Measurements from ENCODE around the gene UBR3. TPM values are rescaled to one million over a fixed set of nuclear protein-coding genes. Genes with fewer than 3 reads are reported as not detected.
A peak's percentile ranks its signal among the peaks of the same experiment; 100 is the strongest.

The UBR3 gene
- polyA plus RNA-seq (2011; rRNA removed): 21.1 and 23.1 TPM in 2 replicates
- 3.7 and 4.0 TPM in 2 replicates for polyA plus RNA-seq (2012; cell fraction: cytosol; rRNA removed)
- 4.3 and 6.0 TPM in 2 replicates for polyA plus RNA-seq (2012; cell fraction: nucleus; rRNA removed)
- 10.3 to 11.1 TPM (median 11.0 TPM) in 3 replicates for polyA plus RNA-seq (2017; fragmentation: RNase III; extraction: RNeasy Plus Mini Kit Qiagen cat#74134 plus additional on column Dnase treatment)
- polyA minus RNA-seq (2011; rRNA and poly(A)+ RNA removed): 21.6 and 23.6 TPM in 2 replicates

GRCh38 chr2:169827272-169828140 lies at the start of gene UBR3:
UBR3 (plus strand) TSS chr2:169827454; CDS start chr2:169827508, 54 bp downstream.
- ChIA-PET POLR2A (interaction anchor here (0.8 kb wide), 1 partner anchor 46 kb away, joined by 3 read pairs; no protein-coding TSS in a partner anchor), CTCF (interaction anchor here (0.6 to 2.7 kb wide), 7 partner anchors 50 to 105 kb away, joined by 3 to 11 read pairs (median 4); no protein-coding TSS in a partner anchor)
- H3K4me2 ChIP-seq: peak within 1 kb of the TSS; percentile 98
- ATAC-seq (peak; percentile 85 to 89), DNase-seq (ENCODE audit: low read depth in 1 of 2, low spot score in 1 of 2) (peak; percentile 91), FAIRE-seq (no peak)
- H3K27ac ChIP-seq: peak within 1 kb of the TSS; percentile 91
- no peaks in the 10 kb centered on the region for H3K9me3 ChIP-seq
- peak within 1 kb of the TSS; percentile 90 for H3K4me3 ChIP-seq
- H3K4me1 ChIP-seq: peaks cover 24% of the 10 kb centered on the region
- 2% methylated on average over 32 of the region's 104 CpGs for WGBS (ENCODE audit: missing lambda C conversion rate)
- no peak for TF ChIP-seq TP53 (CRISPR knock-in tag; IDR thresholded peaks at IDR 0.05)
- no peak for TF ChIP-seq HES2 (IDR thresholded peaks at IDR 0.05)
- TF ChIP-seq POLR2AphosphoS2 (conservative IDR thresholded peaks at IDR 0.05; ENCODE audit: low read length): no peak
- no peak for TF ChIP-seq MAFK (IDR thresholded peaks at IDR 0.05; ENCODE audit: partially characterized antibody)
- no peak for TF ChIP-seq MYC (IDR thresholded peaks at IDR 0.05; ENCODE audit: borderline replicate concordance, low read length)
- TF ChIP-seq ZNF302 (CRISPR knock-in tag; IDR thresholded peaks at IDR 0.05): no peak
- TF ChIP-seq PBX3 (IDR thresholded peaks at IDR 0.05): no peak
- TF ChIP-seq HEYL (CRISPR knock-in tag; IDR thresholded peaks at IDR 0.05): no peak
- TF ChIP-seq SMC3 (IDR thresholded peaks at IDR 0.05): no peak
- TF ChIP-seq RNF2 (IDR thresholded peaks at IDR 0.05; ENCODE audit: borderline replicate concordance, low read depth): no peak
- no peak for TF ChIP-seq CEBPB (IDR thresholded peaks at IDR 0.05)
- no peak for TF ChIP-seq CBX8 (IDR thresholded peaks at IDR 0.05)
- TF ChIP-seq FOXS1 (CRISPR knock-in tag; IDR thresholded peaks at IDR 0.05): no peak
- no peak for TF ChIP-seq ZSCAN20 (CRISPR knock-in tag; IDR thresholded peaks at IDR 0.05)
- no peak for TF ChIP-seq HOXB13 (CRISPR knock-in tag; IDR thresholded peaks at IDR 0.05; ENCODE audit: low read depth)
- TF ChIP-seq JUN (IDR thresholded peaks at IDR 0.05): peak; percentile 52 to 87; a peak in 2 of 5 replicates
- TF ChIP-seq BCL3 (IDR thresholded peaks at IDR 0.05): peak; percentile 81; the same call in 2 of the 3 replicates
- peak; percentile 36 for TF ChIP-seq PHF8 (IDR thresholded peaks at IDR 0.05; ENCODE audit: borderline replicate concordance, low read depth)
- no peak for TF ChIP-seq EP300 (IDR thresholded peaks at IDR 0.05)
- TF ChIP-seq HMGXB4 (CRISPR knock-in tag; IDR thresholded peaks at IDR 0.05; ENCODE audit: borderline replicate concordance): no peak
- no peak; the same call in none of the 2 replicates for TF ChIP-seq MAX (IDR thresholded peaks at IDR 0.05)
- 0 out of 2 replicates have a peak, but pooled peaks have one; percentile 37 for TF ChIP-seq GATA3 (IDR thresholded peaks at IDR 0.05; ENCODE audit: borderline replicate concordance)
- TF ChIP-seq BHLHE40 (IDR thresholded peaks at IDR 0.05; ENCODE audit: low read depth, low read length): no peak
- TF ChIP-seq CHD2 (IDR thresholded peaks at IDR 0.05; ENCODE audit: low read length, partially characterized antibody): peak; percentile 96
- no peak for TF ChIP-seq EHF (CRISPR knock-in tag; IDR thresholded peaks at IDR 0.05)
- TF ChIP-seq HDAC2 (IDR thresholded peaks at IDR 0.05): no peak
- TF ChIP-seq KDM5A (IDR thresholded peaks at IDR 0.05): no peak
- TF ChIP-seq EHMT2 (IDR thresholded peaks at IDR 0.05; ENCODE audit: low read depth): no peak
- TF ChIP-seq KDM1A (IDR thresholded peaks at IDR 0.05; ENCODE audit: low read depth): no peak
- peak; percentile 81 for TF ChIP-seq POLR2A (IDR thresholded peaks at IDR 0.05; ENCODE audit: low read length)
- TF ChIP-seq REST (IDR thresholded peaks at IDR 0.05): peak; percentile 97
- no peak for TF ChIP-seq JUNB (IDR thresholded peaks at IDR 0.05)
